Common myeloid progenitor, CD34-positive (primary cell): ENCODE data around the gene CASP5.

ENCODE experiments used
- CTCF ChIA-PET: fragments of 350-600 bp; sonication (Branson Sonifier 250); formaldehyde crosslinking; loops from one replicate; lab custom pipeline; 2021; ENCODE audit warnings: antibody characterized with exemption; lab: Charles Lee
- POLR2A ChIA-PET: fragments of 350-600 bp; sonication (Branson Sonifier 250); formaldehyde crosslinking; loops from one replicate; lab custom pipeline; 2021; ENCODE audit warnings: antibody characterized with exemption; lab: Charles Lee
- DNase-seq, 3 donors: peaks; one replicate each; pipeline versions ENCODE4 v3.0.0 to v3.0.0-alpha.2; 2013
- H3K27ac ChIP-seq, 2 experiments: 1 replicate in 1 of 2; 2 replicates in 1 of 2; pipeline ENCODE4 v1.7.0; 2013; ENCODE audit warnings: inconsistent platforms in 2 of 2, low read length in 2 of 2, mild to moderate bottlenecking in 2 of 2, low read depth in 1 of 2, moderate library complexity in 1 of 2; ENCODE audit not compliant: severe bottlenecking in 2 of 2, insufficient read depth in 1 of 2, poor library complexity in 1 of 2
- H3K27me3 ChIP-seq, 5 experiments: replicated peaks in 2 of 5; 1 replicate in 3 of 5; 2 replicates in 2 of 5; pipeline versions ENCODE4 v1.6.1 to v1.7.0; 2013; ENCODE audit warnings: low read length in 4 of 5, mild to moderate bottlenecking in 2 of 5, moderate library complexity in 2 of 5, inconsistent platforms in 1 of 5; ENCODE audit not compliant: insufficient read depth in 5 of 5, control insufficient read depth in 4 of 5
- H3K36me3 ChIP-seq, 4 experiments: 1 replicate in 2 of 4; 2 replicates in 2 of 4; pipeline versions ENCODE4 v1.6.1 to v1.7.0; 2013; ENCODE audit warnings: low read length in 3 of 4, control low read depth in 1 of 4, mild to moderate bottlenecking in 1 of 4; ENCODE audit not compliant: control insufficient read depth in 4 of 4, insufficient read depth in 4 of 4
- H3K4me1 ChIP-seq, 4 experiments: 1 replicate in 3 of 4; 2 replicates in 1 of 4; pipeline versions ENCODE4 v1.6.1 to v1.7.1; 2013; ENCODE audit warnings: low read length in 3 of 4, mild to moderate bottlenecking in 3 of 4, control low read depth in 1 of 4, inconsistent platforms in 1 of 4, moderate library complexity in 1 of 4; ENCODE audit not compliant: control insufficient read depth in 4 of 4, insufficient read depth in 4 of 4; ENCODE audit errors: control extremely low read depth in 1 of 4
- H3K4me3 ChIP-seq, 7 experiments: 1 replicate in 4 of 7; 2 replicates in 3 of 7; pipeline versions ENCODE4 v1.5.1 to v1.7.0; 2013; ENCODE audit warnings: mild to moderate bottlenecking in 7 of 7, low read length in 6 of 7, moderate library complexity in 6 of 7, inconsistent platforms in 2 of 7, low read depth in 2 of 7, control low read depth in 1 of 7; ENCODE audit not compliant: insufficient read depth in 4 of 7, control insufficient read depth in 1 of 7; ENCODE audit errors: extremely low read depth in 1 of 7
- H3K9me3 ChIP-seq, 5 experiments: 1 replicate in 4 of 5; 2 replicates in 1 of 5; pipeline versions ENCODE4 v1.6.1 to v1.7.1; 2013; ENCODE audit warnings: low read length in 4 of 5, mild to moderate bottlenecking in 2 of 5, inconsistent platforms in 1 of 5, low read depth in 1 of 5, moderate library complexity in 1 of 5; ENCODE audit not compliant: control insufficient read depth in 4 of 5, insufficient read depth in 2 of 5; ENCODE audit errors: control extremely low read depth in 1 of 5
- WGBS: methylation state at CpG from one replicate; pipeline ENCODE4 v1.1.5; 2013; ENCODE audit not compliant: insufficient coverage; 5-methylcytosine and 5-hydroxymethylcytosine counted together

The CASP5 gene

DNA sequence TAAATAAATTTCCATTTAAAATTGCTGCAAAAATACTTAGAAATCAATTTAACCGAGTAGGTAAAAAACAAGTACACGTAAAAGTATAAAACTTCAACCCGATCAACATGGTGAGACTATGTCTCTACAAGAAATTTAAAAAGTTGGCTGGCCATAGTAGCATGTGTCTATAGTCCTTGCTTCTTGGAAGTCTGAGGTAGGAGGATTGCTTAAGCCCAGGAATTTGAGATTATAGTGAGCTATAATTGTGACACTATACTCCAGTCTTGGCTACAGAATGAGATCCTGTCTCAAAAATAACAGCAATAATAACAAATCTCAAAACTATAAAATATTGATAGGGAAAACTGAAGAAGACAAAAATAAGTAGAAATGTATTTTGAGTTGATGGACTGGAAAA is 65.7 kb downstream of the CASP5 start:
- ChIA-PET POLR2A (no interaction called here), CTCF (interaction anchor here (1.1 kb wide), 1 partner anchor 9 kb away, joined by 3 read pairs; no protein-coding TSS in a partner anchor)
- no peaks in the 10 kb centered on the region for H3K27me3 ChIP-seq
- H3K27ac ChIP-seq, result no peak overlapping the region
- H3K9me3 ChIP-seq, result peaks cover 0 to 15% (median 3%) of the 10 kb centered on the region in 5 experiments
- H3K4me1 ChIP-seq, result no peaks in the 10 kb centered on the region
- 92% methylated on average over 3 of the region's 3 CpGs for WGBS
- no peak for DNase-seq
- peaks cover 23 to 52% (median 29%) of the 10 kb centered on the region in 4 experiments for H3K36me3 ChIP-seq
- peak overlapping the region in 1 of 7 experiments; percentile 31 for H3K4me3 ChIP-seq

DNA sequence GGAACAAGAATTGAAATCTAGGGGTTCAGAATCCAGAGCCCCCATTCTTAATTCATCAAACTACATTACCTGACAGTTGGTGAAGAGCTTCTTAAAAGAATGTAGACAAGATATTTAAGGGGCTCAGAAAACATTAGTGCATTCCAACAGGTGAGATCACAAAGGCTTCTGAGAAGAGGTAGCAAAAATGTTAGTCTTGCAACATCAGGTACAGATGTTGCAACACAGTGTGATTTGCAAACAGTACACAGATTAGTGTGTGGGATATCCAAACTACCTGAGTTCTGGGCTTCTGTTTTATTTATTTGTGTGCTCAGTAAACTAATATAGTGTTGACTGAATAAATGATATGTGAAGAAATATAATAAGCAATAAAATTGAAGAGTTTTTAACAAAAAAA is 66.4 kb downstream of the CASP5 start:
- no peak overlapping the region for H3K4me3 ChIP-seq
- no peak for DNase-seq
- peaks cover 24 to 51% (median 28%) of the 10 kb centered on the region in 4 experiments for H3K36me3 ChIP-seq
- POLR2A ChIA-PET, result no interaction called here
- no peak overlapping the region for H3K27ac ChIP-seq
- H3K4me1 ChIP-seq, result no peaks in the 10 kb centered on the region
- CTCF ChIA-PET, result interaction anchor here (1.1 kb wide), 1 partner anchor 9 kb away, joined by 3 read pairs; no protein-coding TSS in a partner anchor
- H3K27me3 ChIP-seq, result no peaks in the 10 kb centered on the region
- H3K9me3 ChIP-seq, result peaks cover 0 to 10% (median 3%) of the 10 kb centered on the region in 5 experiments

DNA sequence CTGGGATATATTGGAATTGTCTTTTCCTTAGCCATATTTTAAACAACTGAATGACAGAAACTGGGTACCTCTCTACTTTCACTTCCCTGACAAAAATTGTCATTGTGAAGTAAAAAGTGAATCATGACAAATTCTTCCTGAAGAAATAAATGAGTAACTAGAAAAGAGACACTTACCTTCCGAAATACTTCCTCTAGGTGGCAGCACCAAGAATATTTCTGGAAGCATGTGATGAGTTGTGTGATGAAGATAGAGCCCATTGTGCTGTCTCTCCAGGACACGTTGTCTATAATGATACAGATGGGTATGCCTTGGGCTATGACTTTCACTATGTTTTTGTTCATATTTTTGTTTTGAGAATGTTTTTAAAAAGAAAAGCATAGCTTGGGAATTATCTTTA is 76.1 kb downstream of the CASP5 start:
- Histone ChIP-seq H3K36me3 (peaks cover 17 to 80% (median 53%) of the 10 kb centered on the region in 4 experiments), H3K27me3 (no peaks in the 10 kb centered on the region), H3K4me3 (no peak overlapping the region), H3K9me3 (no peaks in the 10 kb centered on the region), H3K4me1 (no peaks in the 10 kb centered on the region), H3K27ac (no peak overlapping the region)
- ChIA-PET CTCF (interaction anchor here (0.8 to 1.5 kb wide), 5 partner anchors 12 to 51 kb away, joined by 3 to 6 read pairs (median 4); partner anchors contain the start of gene CASP4), POLR2A (no interaction called here)
- peak; percentile 61 to 76 (median 72) for DNase-seq
- 40% methylated on average over 1 of the region's 2 CpGs for WGBS
